ENCODE data around the gene ATP8A2.

DNA sequence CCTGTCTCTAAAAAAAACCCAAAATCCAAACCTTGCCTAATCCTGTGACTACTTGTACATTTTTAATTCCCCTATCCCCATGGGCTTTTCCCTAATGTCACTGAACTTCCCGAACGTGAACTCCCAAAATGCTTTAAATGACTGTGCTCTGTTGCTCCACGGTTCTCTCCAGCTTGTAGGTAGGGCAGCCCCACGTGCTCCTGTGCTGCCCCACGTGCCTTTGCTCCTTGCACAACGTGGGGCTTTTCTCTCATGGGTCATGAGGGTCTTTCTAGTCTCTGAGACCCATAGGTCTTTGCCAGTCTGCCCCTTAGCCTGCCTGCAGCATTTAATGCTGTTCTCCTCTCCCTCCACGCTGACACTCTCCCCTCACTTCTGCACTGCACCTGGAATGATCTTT, 558.0 kb downstream of the ATP8A2 start:
- TF ChIP-seq POLR2A (IDR thresholded peaks at IDR 0.05), result no peak
- TF ChIP-seq, protein P1, sequence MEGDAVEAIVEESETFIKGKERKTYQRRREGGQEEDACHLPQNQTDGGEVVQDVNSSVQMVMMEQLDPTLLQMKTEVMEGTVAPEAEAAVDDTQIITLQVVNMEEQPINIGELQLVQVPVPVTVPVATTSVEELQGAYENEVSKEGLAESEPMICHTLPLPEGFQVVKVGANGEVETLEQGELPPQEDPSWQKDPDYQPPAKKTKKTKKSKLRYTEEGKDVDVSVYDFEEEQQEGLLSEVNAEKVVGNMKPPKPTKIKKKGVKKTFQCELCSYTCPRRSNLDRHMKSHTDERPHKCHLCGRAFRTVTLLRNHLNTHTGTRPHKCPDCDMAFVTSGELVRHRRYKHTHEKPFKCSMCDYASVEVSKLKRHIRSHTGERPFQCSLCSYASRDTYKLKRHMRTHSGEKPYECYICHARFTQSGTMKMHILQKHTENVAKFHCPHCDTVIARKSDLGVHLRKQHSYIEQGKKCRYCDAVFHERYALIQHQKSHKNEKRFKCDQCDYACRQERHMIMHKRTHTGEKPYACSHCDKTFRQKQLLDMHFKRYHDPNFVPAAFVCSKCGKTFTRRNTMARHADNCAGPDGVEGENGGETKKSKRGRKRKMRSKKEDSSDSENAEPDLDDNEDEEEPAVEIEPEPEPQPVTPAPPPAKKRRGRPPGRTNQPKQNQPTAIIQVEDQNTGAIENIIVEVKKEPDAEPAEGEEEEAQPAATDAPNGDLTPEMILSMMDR (IDR thresholded peaks at IDR 0.05), result no peak

Measured in heart left ventricle (tissue), 13 donors.